CD4-positive, alpha-beta T cell treated with Interleukin-4 for 1 hour (primary cell): ENCODE results near the gene HNRNPK.

Source experiments
- DNase-seq, 2 donors: peaks; one replicate each; pipeline ENCODE4 v3.0.0-alpha.2; 2020 to 2022

The HNRNPK gene

GRCh38 chr9:83979812-83980394, at the start of gene HNRNPK:
Gene HNRNPK, minus strand, starts transcription at chr9:83980215. Its CDS starts 1,963 bp downstream, at chr9:83978252.
- peak; percentile 98 to 99 for DNase-seq

- DNase-seq: no peak
Measured at GRCh38 chr9:84027201-84027600, 47.2 kb upstream of the HNRNPK start.

GRCh38 chr9:84024041-84024575, 44.1 kb upstream of the HNRNPK start:
- DNase-seq: no peak

GRCh38 chr9:84007662-84008061, 27.6 kb upstream of the HNRNPK start:
- no peak for DNase-seq

GRCh38 chr9:84003246-84003645, 23.2 kb upstream of the HNRNPK start:
- no peak for DNase-seq

- DNase-seq: peak in 1 of 2 donors; percentile 43
Measured at GRCh38 chr9:84002344-84002743, 22.3 kb upstream of the HNRNPK start.

GRCh38 chr9:84001621-84002020, 21.6 kb upstream of the HNRNPK start:
- DNase-seq: no peak

- DNase-seq: no peak
Measured at GRCh38 chr9:84000186-84000585, 20.2 kb upstream of the HNRNPK start.

- no peak for DNase-seq
Measured at GRCh38 chr9:83999141-83999918, 19.3 kb upstream of the HNRNPK start.

GRCh38 chr9:83996126-83996525, 16.1 kb upstream of the HNRNPK start:
- no peak for DNase-seq

- no peak for DNase-seq
Measured at GRCh38 chr9:83992901-83993300, 12.9 kb upstream of the HNRNPK start.

- DNase-seq: no peak
Measured at GRCh38 chr9:83992407-83992806, 12.4 kb upstream of the HNRNPK start.

GRCh38 chr9:83991355-83991754, 11.3 kb upstream of the HNRNPK start:
- DNase-seq: no peak

- DNase-seq: no peak
Measured at GRCh38 chr9:83988411-83988810, 8.4 kb upstream of the HNRNPK start.

- no peak for DNase-seq
Measured at GRCh38 chr9:83987402-83987791, 7.4 kb upstream of the HNRNPK start.

- DNase-seq: peak in 1 of 2 donors; percentile 25
Measured at GRCh38 chr9:83986765-83987401, 6.9 kb upstream of the HNRNPK start.

- DNase-seq: no peak
Measured at GRCh38 chr9:83986195-83986594, 6.2 kb upstream of the HNRNPK start.

- peak; percentile 20 to 27 for DNase-seq
Measured at GRCh38 chr9:83981126-83981871, 1.3 kb upstream of the HNRNPK start.

GRCh38 chr9:83980395-83981125, 545 bp upstream of the HNRNPK start, which contains the start of gene RMI1:
Gene RMI1, plus strand, starts transcription at chr9:83980805. Its CDS starts 20,182 bp downstream, at chr9:84000987.
- peak; percentile 98 to 99 for DNase-seq

GRCh38 chr9:83978992-83979811, 813 bp downstream of the HNRNPK start:
- peak; percentile 89 to 91 for DNase-seq

- no peak for DNase-seq
Measured at GRCh38 chr9:83977196-83977595, 2.8 kb downstream of the HNRNPK start.
